Measurements from ENCODE around the gene RASSF5.

- no peak for TF ChIP-seq CTCF (IDR thresholded peaks at IDR 0.05; ENCODE audit: low read depth, low read length, poor library complexity, severe bottlenecking)
- no peak for TF ChIP-seq EZH2phosphoT487 (IDR thresholded peaks at IDR 0.05; ENCODE audit: borderline replicate concordance, low read length)
Measured at GRCh38 chr1:206532368-206532767, 25.0 kb downstream of the RASSF5 start.

Measured in DOHH2 (cell line).